GM18502 (cell line): ENCODE data around the gene SLC66A1.

Experiments used
- ATAC-seq: cut with Tn5 transposase; IDR thresholded peaks from one replicate; pipeline ENCODE4 v1.9.1; 2021; ENCODE audit warnings: mild to moderate bottlenecking; ENCODE audit not compliant: unreplicated experiment, poor library complexity

SLC66A1 gene

GRCh38 chr1:19373211-19374082 is 61.3 kb downstream of the SLC66A1 start:
- no peak for ATAC-seq

DNA sequence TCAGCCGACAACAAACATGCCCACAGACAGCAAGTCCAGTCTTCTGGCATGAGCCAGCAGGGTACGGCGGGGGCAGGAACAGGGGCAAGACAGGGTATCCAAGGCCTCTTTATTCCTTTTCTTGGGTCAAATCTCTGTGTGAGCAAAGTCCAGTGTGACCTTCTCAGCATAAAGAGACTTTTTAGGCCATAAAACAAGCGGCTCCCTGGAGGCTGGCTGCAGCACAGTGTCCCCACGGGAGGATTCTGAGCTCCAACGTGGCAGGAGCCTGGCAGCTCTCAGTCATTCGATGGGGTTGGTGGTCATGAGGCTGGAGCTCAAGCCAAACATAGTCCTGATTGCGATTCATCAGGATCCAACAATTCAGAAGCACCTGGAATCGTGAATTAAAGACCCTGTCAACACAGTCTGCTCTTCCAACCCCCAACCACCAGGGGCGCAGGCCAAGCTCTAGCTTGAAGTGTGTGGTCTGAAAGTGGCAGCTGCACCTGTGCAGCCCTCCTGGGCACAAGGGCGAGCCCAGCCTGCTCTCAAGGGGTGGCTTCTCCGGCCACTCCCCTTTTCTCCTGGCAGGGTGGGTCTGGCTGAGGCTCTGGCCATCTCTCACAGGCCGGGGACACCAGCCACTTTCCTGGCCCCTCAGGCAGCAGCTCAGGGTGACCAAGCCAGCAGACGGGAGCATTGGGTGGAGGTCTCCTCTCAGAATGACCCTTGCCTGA is 62.1 kb downstream of the SLC66A1 start:
- ATAC-seq, result no peak

- ATAC-seq, result no peak
These were observed 62.8 kb downstream of the SLC66A1 start for GRCh38 chr1:19374926-19375325.

DNA sequence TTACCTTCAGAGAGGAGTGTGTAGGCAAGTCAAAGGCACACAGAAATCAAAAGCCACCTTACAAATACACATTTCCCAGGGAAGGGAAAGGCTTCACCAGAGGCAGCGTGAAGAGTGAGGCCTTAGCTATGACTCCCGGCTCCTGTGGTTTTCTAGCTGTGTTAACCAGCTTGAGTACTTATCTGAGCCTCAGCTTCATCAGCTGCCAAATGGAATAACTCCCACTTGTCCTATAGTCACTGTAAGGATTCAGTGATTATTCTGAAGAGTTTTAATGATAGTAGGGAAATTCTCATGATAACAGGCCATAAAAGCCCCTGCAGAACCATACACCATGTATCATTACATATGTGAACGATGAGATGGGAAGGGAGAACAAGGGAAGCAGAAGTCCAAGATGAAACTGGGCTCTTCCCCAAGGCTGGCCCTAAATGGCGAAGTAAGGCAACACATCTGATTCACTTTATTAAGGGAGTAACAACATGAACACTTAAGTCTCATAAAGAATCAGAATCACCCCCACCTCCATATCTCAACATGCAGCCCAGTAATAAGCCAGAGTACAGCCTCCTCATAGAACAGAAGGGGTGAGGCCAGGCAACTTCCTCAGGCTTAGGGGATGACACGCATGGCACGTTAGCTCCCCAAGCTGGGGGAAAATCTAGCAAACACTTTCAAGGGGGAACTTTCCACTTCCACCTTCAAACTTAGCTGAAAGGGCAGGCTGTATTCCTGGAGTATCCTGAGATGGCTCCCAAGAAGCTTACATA is 63.7 kb downstream of the SLC66A1 start:
- no peak for ATAC-seq

GRCh38 chr1:19376428-19377372 is 64.6 kb downstream of the SLC66A1 start:
- ATAC-seq, result no peak

- no peak for ATAC-seq
These were observed 65.9 kb downstream of the SLC66A1 start for GRCh38 chr1:19377812-19378718.
